Ovary (tissue), 9 donors: ENCODE measurements around the gene MYBPH. TPM values are rescaled to one million over a fixed set of nuclear protein-coding genes. Genes with fewer than 3 reads are reported as not detected.
A peak's percentile ranks its signal among the peaks of the same experiment; 100 is the strongest.

Experiments used
- DNase-seq, 5 donors: peaks; one replicate each; pipeline ENCODE4 v3.0.0-alpha.2; 2019 to 2020
- H3K27ac ChIP-seq, 2 donors: fragments of 200-600 bp; one replicate each; pipeline versions ENCODE4 v1.5.1 to v1.8.0; 2019 to 2022
- H3K27me3 ChIP-seq: fragments of 200-600 bp; one replicate; pipeline ENCODE4 v1.8.0; 2022
- H3K36me3 ChIP-seq: fragments of 200-600 bp; sonication (generic); one replicate; pipeline ENCODE4 v1.5.1; 2019
- H3K4me1 ChIP-seq: one replicate; pipeline ENCODE4 v1.8.1; 2013; ENCODE audit warnings: mild to moderate bottlenecking, moderate library complexity; ENCODE audit not compliant: insufficient read depth
- H3K4me3 ChIP-seq: fragments of 200-600 bp; sonication (generic); one replicate; pipeline ENCODE4 v1.5.1; 2017
- H3K9me3 ChIP-seq, 2 donors: fragments of 200-600 bp in 1 of 2; sonication (generic) in 1 of 2; one replicate each; pipeline versions ENCODE4 v1.5.1 to v1.8.1; 2013 to 2019; ENCODE audit warnings: mild to moderate bottlenecking in 1 of 2, moderate library complexity in 1 of 2
- EP300 ChIP-seq: sonication (generic); formaldehyde crosslinking; IDR thresholded peaks from one replicate; pipeline ENCODE4 v1.6.1; 2017; ENCODE audit warnings: antibody characterized with exemption
- POLR2A ChIP-seq: fragments of 450-650 bp; IDR thresholded peaks from one replicate; pipeline ENCODE4 v1.6.1; 2017; ENCODE audit warnings: antibody characterized with exemption, mild to moderate bottlenecking, moderate library complexity
- WGBS, 3 donors: extraction: QIAGEN DNeasy Blood & Tissue Kit in 1 of 3; methylation state at CpG; one replicate each; pipeline versions ENCODE4 v1.1.5 to v1.1.7; 2013 to 2017; 5-methylcytosine and 5-hydroxymethylcytosine counted together
- intact Hi-C, 4 donors: fragments of 100-400 bp; cut with DNase I; formaldehyde crosslinking; loops; one replicate each; pipeline versions ENCODE4 v1.11.0 to v1.15.1; 2022 to 2023
- polyA plus RNA-seq, 2 donors: library from polyadenylated mRNA; stranded (reverse); fragments of 200-250 nt in 1 of 2; fragments of 350-450 nt in 1 of 2; fragmentation: Illumina TruSeq in 1 of 2; extraction: RNeasy Lipid Tissue Mini Kit (QIAGEN cat#74804) in 1 of 2; gene quantifications; one replicate each; pipeline ENCODE4 v1.2.3, GENCODE V29; 2013 to 2014
- total RNA-seq, 7 donors: library from RNA; depleted of rRNA in 2 of 7; stranded (reverse); fragments of >200 nt in 2 of 7; fragmentation: NEBNext Ultra II Directional in 3 of 7; extraction: Animal tissue kit (Norgen Biotek cat#: 25700) in 3 of 7; gene quantifications; one replicate each; pipeline versions ENCODE4 v1.1.0 to v1.2.4, GENCODE V29; 2016 to 2023
- TF ChIP-seq, protein P1 (sequence below), 3 donors: fragments of 450-650 bp in 2 of 3; fragments of 200-600 bp in 1 of 3; IDR thresholded peaks; one replicate each; pipeline versions ENCODE4 v1.5.1 to v1.8.0; 2016 to 2022; ENCODE audit warnings: antibody characterized with exemption in 3 of 3, mild to moderate bottlenecking in 1 of 3
- donor health status: DM: no; HTN: no; CAD: no; lungs with moderate emphysema.
- donor health status: DM: no; HTN: no; CAD: no.
- donor health status: Bipolar disorder and iron deficiency.
- donor health status: DM: yes; HTN: yes; CAD: no.
- donor health status: DM: no; HTN: no; CAD: no.
- donor health status: DM: yes; HTN: yes; CAD: no.

MYBPH gene
- total and polyA plus RNA-seq, 9 donors, result 0.04 to 0.27 (median 0.17) TPM; not detected in 5

GRCh38 chr1:203126866-203127665, 48.6 kb downstream of the MYBPH start:
- DNase-seq, result peak in 1 of 5 donors; percentile 23
- intact Hi-C loops, result loop anchor here in 1 of 4 donors (5.0 kb wide), 1 partner anchor 90 kb away; no protein-coding TSS in a partner anchor
- peaks cover 8% of the 10 kb centered on the region for H3K4me1 ChIP-seq
- no peak overlapping the region for H3K27ac ChIP-seq
- no peaks in the 10 kb centered on the region for H3K36me3 ChIP-seq
- peak overlapping the region; percentile 25 for H3K4me3 ChIP-seq
- TF ChIP-seq, protein P1, sequence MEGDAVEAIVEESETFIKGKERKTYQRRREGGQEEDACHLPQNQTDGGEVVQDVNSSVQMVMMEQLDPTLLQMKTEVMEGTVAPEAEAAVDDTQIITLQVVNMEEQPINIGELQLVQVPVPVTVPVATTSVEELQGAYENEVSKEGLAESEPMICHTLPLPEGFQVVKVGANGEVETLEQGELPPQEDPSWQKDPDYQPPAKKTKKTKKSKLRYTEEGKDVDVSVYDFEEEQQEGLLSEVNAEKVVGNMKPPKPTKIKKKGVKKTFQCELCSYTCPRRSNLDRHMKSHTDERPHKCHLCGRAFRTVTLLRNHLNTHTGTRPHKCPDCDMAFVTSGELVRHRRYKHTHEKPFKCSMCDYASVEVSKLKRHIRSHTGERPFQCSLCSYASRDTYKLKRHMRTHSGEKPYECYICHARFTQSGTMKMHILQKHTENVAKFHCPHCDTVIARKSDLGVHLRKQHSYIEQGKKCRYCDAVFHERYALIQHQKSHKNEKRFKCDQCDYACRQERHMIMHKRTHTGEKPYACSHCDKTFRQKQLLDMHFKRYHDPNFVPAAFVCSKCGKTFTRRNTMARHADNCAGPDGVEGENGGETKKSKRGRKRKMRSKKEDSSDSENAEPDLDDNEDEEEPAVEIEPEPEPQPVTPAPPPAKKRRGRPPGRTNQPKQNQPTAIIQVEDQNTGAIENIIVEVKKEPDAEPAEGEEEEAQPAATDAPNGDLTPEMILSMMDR (IDR thresholded peaks at IDR 0.05), result no peak
- TF ChIP-seq EP300 (no peak), POLR2A (no peak)
- H3K27me3 ChIP-seq, result no peaks in the 10 kb centered on the region
- no peaks in the 10 kb centered on the region for H3K9me3 ChIP-seq
- WGBS, 3 donors, result 18 to 30% (median 25%) methylated on average over 12 of the region's 12 CpGs

- no peak overlapping the region for H3K4me3 ChIP-seq
- no peaks in the 10 kb centered on the region for H3K36me3 ChIP-seq
- DNase-seq, result no peak
- H3K9me3 ChIP-seq, result no peaks in the 10 kb centered on the region
- intact Hi-C loops, result loop anchor here in 1 of 4 donors (5.0 kb wide), 1 partner anchor 91 kb away; no protein-coding TSS in a partner anchor
- no peak for TF ChIP-seq EP300
- 28 to 44% (median 30%) methylated on average over 8 of the region's 8 CpGs for WGBS, 3 donors
- H3K27me3 ChIP-seq, result no peaks in the 10 kb centered on the region
- H3K4me1 ChIP-seq, result peaks cover 8% of the 10 kb centered on the region
- no peak overlapping the region for H3K27ac ChIP-seq
These were observed 49.3 kb downstream of the MYBPH start for GRCh38 chr1:203126151-203126865.

DNA sequence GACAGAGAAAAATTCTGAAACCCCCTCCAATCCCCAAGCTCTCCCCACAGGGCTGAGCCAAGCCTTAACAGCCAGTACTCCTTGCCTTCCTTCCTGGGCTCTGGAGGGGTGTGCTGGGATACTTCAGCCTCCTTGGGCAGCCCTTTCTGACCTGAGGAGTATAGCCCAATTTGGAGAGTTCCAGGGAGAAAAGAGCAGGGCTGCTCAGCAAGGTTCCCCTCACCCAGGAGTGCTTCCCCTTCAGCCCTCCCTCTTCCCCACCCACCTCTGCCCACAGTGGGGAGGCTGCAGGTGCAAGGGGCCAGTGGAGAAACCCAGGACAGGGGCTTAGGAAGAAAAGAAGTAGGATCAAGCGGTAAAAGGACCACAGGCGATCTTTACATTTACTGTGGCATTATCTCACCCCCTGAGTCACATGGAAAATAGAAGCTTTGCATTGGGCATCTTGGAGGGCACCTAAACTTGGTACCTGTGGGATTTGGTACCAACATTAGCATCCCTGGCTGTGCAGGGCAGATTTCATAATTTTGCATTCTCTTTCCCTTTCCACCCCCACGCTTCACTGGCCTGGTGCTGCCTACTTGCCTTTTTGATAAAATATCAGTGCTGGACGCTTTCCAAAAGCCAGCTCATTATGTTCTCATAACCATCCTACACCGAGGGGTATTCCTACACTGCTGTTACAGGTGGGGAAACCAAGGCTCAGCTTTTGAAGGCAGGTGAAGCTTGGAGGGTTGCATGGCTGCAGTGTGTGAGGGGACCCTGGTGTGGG, 50.9 kb downstream of the MYBPH start:
- Histone ChIP-seq H3K27ac (no peak overlapping the region), H3K9me3 (no peaks in the 10 kb centered on the region), H3K4me3 (no peak overlapping the region), H3K36me3 (no peaks in the 10 kb centered on the region), H3K4me1 (peaks cover 8% of the 10 kb centered on the region), H3K27me3 (no peaks in the 10 kb centered on the region)
- no peak for DNase-seq
- intact Hi-C loops, result loop anchor here in 1 of 4 donors (5.0 kb wide), 1 partner anchor 93 kb away; no protein-coding TSS in a partner anchor
- 57 to 62% (median 61%) methylated on average over 5 of the region's 5 CpGs for WGBS, 3 donors
- TF ChIP-seq, protein P1 (IDR thresholded peaks at IDR 0.05), result no peak
- TF ChIP-seq POLR2A (no peak), EP300 (no peak)

GRCh38 chr1:203124011-203124410, 51.6 kb downstream of the MYBPH start:
- Histone ChIP-seq H3K27ac (no peak overlapping the region), H3K4me1 (peaks cover 8% of the 10 kb centered on the region), H3K9me3 (no peaks in the 10 kb centered on the region), H3K27me3 (no peaks in the 10 kb centered on the region), H3K4me3 (no peak overlapping the region), H3K36me3 (no peaks in the 10 kb centered on the region)
- peak in 1 of 5 donors; percentile 59 for DNase-seq
- intact Hi-C loops, result no loop called here
- 10 to 29% (median 21%) methylated on average over 5 of the region's 5 CpGs for WGBS, 3 donors
- TF ChIP-seq, protein P1 (IDR thresholded peaks at IDR 0.05), result no peak
- TF ChIP-seq POLR2A, result no peak
- TF ChIP-seq EP300, result no peak
